ENCODE results near the gene RPS6KL1.

GRCh38 chr14:74941676-74942097 is 18.6 kb upstream of the RPS6KL1 start:
- no peak for TF ChIP-seq EZH2 (IDR thresholded peaks at IDR 0.05; ENCODE audit: insufficient read depth, poor library complexity, severe bottlenecking)
- no peak for TF ChIP-seq EZH2phosphoT487 (IDR thresholded peaks at IDR 0.05; ENCODE audit: insufficient read depth, low read depth)
